Dedifferentiated amniotic fluid mesenchymal stem cell (primary cell): Measurements from ENCODE around the gene RAET1E.
"Not testable (repeated sequence)": the region's sequence is repeated elsewhere in the genome, so short reads cannot be mapped to it uniquely, and the experiment has no call there.

Experiments used
- DNase-seq: peaks from one replicate; pipeline ENCODE4 v3.0.0-alpha.2; 2016; ENCODE audit errors: extremely low spot score

Gene RAET1E

DNA sequence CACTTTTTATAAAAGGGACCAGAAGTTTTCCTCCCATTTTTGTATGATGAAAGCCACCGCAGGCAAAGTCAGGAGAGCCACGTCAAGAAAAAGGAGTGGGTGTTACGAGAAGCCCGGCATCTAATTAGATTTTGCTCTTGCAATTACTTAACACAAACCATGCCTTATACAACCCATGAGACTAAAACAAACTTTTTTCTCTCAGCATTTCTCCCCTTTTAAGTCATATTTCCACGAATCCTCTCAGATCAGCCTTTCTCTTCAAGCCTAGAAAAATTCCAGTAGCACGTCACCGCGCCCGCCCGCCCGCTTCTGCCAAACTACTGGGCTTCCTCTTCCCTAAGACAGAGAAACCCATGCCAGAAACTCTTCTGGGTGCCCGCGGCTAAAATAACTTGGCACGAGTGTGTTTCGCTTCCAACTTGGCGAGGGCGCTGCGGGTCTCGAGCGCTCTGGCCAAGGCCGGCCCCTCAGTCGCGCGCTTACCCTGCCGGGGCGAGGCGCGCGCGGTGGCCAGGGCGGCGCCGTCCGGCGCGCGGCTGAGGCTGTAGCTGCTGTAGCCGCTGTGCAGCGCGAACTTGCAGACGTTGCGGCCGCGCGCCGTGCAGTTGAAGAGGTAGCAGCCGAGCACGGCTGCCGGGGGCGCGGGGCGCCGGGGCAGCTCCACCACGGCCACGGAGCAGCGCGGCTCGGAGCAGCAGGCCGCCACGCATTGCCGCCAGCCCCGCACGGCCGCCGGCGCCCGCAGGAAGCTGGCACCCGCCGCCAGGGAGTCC lies 34.8 kb downstream of the RAET1E start:
- peak; percentile 85 for DNase-seq

DNA sequence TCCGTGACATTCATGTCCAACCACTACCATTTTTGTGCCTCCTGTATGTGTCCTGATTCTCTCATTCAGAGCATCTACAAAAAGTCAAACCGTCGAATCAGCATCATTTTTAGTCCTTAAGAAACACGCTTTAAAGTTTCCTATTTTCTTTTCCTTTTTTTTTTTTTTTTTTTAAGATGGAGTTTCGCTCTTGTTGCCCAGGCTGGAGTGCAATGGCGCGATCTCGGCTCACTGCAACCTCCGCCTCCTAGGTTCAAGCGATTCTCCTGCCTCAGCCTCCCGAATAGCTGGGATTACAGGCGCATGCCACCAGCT lies 35.5 kb downstream of the RAET1E start:
- DNase-seq, result not testable (repeated sequence)

- no peak for DNase-seq
Observed at GRCh38 chr6:149861603-149862423, 36.1 kb downstream of the RAET1E start.

- DNase-seq, result no peak
Observed at GRCh38 chr6:149860834-149861602, 36.9 kb downstream of the RAET1E start.

- no peak for DNase-seq
Observed at GRCh38 chr6:149860513-149860833, 37.4 kb downstream of the RAET1E start.

DNA sequence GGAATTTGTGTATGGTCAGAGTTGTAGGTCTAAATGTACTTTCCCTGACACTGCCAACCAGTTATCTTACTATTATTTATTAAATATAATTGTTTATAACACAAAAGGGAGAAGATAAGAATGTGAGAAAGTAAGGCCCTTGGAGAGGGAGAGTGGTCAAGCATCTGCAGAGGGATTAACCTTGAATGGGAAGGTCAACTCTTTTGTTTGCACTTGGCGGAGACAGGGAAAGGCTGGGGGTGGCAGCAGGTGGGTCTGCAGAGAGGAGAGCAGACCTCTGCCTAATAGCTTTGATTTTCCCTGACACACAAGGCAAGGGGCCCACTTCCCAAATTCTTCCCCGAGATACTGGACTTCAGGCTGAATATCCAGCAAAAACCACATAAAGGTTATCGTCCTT lies 38.0 kb downstream of the RAET1E start:
- no peak for DNase-seq

DNA sequence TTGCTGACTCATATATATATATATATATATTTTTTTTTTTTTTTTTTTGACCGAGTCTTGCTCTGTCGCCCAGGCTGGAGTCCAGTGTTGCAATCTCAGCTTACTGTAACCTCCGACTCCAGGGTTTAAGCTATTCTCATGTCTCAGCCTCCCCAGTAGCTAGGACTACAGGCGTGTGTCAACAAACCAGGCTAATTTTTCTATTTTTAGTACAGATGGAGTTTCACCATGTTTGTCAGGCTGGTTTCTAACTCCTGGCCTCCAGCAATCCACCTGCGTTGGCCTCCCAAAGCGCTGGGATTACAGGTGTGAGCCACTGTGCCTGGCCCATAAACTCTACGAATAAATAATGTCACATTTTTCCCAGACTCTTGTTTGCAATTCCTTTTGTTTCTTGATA lies 38.5 kb downstream of the RAET1E start:
- peak; percentile 54 for DNase-seq

DNA sequence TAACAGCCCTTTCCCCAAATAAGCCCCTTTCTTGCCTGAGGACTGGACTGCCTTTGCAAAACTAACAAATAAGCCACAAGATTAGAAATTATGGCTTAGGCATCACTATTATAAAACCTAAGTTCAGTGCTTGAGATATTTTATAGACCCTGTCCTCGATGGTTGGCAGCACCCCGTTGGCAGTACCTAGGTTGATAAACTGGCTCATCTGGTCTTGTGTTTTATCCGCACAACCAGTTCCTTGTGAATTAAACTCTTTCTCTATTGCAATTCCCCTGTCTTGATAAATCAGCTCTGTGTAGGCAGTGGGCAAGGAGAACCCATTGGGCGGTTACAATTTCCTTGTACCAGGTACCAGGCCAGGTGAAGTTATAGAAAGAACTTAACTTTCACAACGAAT lies 40.4 kb downstream of the RAET1E start:
- no peak for DNase-seq

DNA sequence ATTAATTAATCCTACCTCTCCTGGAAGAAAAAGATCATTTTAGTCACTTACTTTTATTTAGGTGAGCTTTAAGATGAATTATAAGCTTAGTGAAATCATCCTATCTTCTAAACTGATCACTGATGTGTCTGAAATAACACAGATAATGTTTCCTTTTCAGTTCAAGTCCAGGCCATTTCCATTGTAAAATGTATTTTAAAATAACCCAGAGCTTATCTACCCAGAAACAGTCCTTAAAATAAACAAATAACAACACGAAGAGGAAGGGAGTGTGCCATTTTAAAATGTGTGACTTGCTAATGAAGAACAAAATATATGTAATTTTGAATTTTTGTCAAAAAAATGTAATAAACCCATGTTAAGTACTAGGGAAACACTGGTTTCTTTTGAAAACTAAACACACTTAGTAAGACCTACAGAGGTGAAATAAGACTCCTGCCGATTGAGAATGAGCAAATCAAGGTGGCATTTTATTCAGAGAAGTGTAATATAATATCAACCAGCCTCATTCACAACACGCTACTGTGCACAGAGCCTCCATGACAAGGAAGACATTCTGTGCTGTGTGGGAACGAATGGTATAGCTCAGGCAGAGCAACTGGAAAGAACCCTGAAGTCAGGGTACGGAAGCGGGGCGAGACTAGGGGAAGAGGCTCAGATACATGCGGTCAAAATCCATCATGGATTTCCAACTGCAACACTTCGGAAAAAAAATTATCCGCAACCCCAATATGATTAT lies 41.5 kb downstream of the RAET1E start:
- DNase-seq, result no peak

DNA sequence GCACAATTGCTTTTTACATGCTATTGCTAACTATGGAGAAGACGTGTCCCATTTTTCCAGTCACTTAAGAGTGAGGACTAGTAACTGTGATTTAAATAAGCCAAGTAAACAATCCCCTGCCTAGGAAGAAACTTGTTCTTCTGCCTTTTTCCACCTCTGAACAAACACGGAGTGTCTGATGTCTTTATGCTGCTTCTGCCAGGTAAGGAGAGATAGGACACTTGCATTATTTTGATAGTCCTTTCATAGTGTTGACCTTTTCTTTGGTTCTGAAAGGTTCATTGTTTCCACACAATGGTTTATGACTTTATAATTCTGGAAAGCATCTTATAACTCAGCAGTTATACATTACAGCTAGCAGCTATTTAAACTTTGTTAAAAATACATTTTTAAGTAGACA lies 42.2 kb downstream of the RAET1E start:
- DNase-seq, result no peak

GRCh38 chr6:149855040-149855654 lies 42.8 kb downstream of the RAET1E start:
- DNase-seq, result peak; percentile 76

DNA sequence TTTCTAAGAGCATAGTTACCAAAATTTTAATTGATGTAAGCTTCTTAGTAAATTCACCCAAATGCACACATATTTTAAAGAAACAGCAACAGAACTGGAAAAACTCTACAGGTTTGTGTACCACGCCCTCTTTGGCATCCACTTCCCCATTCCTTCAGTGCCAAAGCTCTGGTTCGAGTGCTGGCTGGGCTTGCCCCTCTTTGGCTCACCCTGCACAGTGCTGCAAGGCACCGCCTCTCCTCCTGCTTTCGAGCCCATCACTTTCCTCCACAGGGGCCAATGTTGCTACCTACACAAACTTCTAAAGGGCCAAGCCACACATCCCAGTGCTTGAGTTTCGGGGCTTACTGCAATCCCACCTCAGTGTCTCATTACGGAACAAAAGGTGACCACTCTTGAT lies 43.4 kb downstream of the RAET1E start:
- no peak for DNase-seq

DNA sequence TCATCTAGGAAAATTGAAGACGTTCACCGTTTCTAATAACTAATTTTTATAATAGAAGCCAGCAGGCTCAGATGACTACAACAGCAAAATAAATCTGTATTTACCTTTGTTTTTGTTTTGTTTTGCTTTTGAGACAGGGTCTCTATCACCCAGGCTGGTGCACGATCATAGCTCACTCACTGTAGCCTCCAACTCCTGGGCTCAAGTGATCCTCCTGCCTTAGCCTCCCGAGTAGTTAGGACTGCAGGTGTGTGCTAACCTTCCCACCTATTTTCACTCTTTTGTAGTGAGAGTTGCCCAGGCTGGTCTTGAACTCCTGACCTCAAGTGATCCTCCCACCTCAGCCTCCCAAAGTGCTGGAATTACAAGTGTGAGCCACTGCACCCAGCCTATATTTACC lies 43.9 kb downstream of the RAET1E start:
- DNase-seq, result not testable (repeated sequence)

DNA sequence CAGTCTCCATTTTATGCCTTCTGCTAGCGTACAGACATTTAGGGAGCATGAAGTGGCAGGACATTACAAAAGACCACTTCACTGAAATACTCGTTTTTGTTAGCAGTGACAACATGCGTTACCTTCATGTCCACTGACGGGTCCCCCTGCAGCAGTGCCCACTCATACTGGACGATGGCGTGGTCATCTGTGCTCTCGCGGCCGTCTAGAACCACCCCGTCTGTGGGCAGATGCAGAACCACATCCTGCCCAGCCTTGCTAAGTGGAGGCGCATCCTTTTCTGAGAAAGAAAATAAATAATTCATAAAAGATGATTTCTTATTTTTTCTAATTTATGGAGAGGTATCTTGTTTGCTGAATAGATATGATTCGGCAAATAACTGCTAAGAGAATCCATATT lies 45.0 kb downstream of the RAET1E start:
- no peak for DNase-seq

DNA sequence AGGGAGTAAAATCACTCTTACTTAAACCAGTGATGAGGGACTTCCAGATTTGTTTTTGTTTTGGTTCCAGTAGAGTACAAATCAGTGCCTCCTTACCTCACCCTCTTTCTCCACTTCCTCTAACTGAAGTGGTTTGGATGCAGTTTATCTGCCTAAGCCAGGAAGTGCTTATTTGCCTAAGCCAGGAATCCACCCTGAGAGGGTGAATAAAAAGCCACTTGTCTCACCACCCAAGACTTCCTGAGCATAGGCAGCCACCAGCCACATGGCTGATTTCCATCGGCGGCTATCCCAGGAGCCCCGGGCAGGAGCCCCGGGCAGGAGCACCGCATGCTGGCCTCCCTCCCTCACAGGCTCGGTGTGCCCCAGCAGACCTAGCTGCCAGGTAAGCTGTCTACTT lies 45.7 kb downstream of the RAET1E start:
- no peak for DNase-seq

DNA sequence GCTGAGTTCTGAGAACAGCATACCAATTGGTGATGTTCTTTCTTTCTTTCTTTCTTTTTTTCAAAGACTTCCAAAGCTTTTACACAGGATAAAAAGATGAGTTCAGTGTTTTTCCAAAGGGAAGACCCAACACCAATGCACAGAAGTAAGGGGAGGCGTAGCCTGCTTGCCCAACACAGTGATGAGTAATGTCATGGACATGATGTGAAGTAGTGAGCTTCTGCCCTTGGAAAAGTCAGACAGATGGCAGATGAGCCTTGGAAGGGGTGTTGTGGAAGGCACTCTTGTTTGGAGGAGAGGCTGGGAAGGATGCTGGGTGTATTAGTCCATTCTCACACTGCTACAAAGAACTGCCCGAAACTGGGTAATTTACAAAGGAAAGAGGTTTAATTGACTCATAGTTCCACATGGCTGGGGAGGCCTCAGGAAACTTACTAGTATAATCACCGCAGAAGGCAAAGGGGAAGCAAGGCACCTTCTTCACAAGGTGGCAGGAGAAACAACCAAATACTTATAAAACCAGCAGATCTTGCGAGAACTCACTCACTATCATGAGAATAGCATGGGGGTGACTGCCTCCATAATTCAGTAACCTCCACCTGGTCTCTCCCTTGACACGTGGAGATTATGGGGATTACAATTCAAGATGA lies 46.3 kb downstream of the RAET1E start:
- DNase-seq, result no peak

- not testable (repeated sequence) for DNase-seq
Observed at GRCh38 chr6:149848343-149848742, 49.6 kb downstream of the RAET1E start.
